Measurements from ENCODE around the gene ZNF101. TPM values are rescaled to one million over a fixed set of nuclear protein-coding genes. Genes with fewer than 3 reads are reported as not detected.

ZNF101 gene
- total and polyA plus RNA-seq, 5 donors: 3.1 to 5.9 (median 4.3) TPM

DNA sequence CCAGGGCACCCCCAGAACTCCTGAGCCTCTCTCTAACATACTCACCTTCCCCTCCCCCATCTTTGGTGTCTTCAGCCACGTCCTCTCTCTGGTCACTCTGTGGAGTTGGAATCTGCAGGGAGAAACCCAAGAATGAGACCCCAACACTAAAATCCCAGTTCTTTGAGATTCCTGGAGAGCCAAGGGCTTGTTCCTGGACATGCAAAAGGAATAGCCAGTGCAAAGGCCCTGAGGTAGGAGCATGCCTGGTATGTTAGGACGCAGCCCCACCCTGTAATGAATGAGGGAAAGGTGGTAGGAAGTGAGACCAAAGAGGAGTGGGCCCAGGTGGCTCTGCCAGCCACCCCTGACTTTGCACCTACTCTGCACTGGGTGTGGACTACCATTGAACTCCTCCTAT lies 38.2 kb upstream of the ZNF101 start:
- intact Hi-C loops (cut with DNase I): no loop called here
- no peak overlapping the region for H3K4me3 ChIP-seq (ENCODE audit: low read length)
- 97% methylated on average over 2 of the region's 2 CpGs for WGBS
- no peaks in the 10 kb centered on the region for H3K9me3 ChIP-seq (ENCODE audit: control insufficient read depth, low read length)
- no peak for ATAC-seq
- DNase-seq: no peak
- H3K27ac ChIP-seq (ENCODE audit: low read length): no peak overlapping the region
- no peaks in the 10 kb centered on the region for H3K27me3 ChIP-seq (ENCODE audit: control insufficient read depth, insufficient read depth)
- H3K4me1 ChIP-seq (ENCODE audit: control insufficient read depth, insufficient read depth, low read length): no peaks in the 10 kb centered on the region

DNA sequence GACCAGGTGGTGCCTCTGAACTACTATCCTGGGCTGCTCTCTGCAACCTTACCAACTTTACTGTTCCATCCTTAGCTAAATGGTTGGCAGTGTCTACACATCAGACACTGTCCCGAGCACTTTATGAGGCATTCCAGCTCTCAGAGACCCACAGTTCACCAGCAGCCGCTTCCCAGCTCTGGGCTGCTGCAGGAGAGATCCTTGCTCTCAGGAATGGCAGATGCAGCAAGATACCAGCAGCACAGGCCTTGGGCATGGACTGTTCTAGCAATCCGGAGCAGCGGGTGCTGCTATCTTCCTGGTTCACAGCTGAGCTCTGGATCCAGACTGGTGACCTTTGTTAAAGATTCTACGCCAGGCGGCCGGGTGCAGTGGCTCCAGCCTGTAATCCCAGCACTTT lies 37.3 kb upstream of the ZNF101 start:
- Histone ChIP-seq H3K4me3 (ENCODE audit: low read length) (no peak overlapping the region), H3K9me3 (ENCODE audit: control insufficient read depth, low read length) (no peaks in the 10 kb centered on the region), H3K4me1 (ENCODE audit: control insufficient read depth, insufficient read depth, low read length) (no peaks in the 10 kb centered on the region), H3K27me3 (ENCODE audit: control insufficient read depth, insufficient read depth) (no peaks in the 10 kb centered on the region), H3K27ac (ENCODE audit: low read length) (no peak overlapping the region)
- intact Hi-C loops (cut with DNase I): no loop called here
- DNase-seq: peak in 1 of 3 donors; percentile 19
- 88% methylated on average over 7 of the region's 7 CpGs for WGBS
- ATAC-seq: no peak

DNA sequence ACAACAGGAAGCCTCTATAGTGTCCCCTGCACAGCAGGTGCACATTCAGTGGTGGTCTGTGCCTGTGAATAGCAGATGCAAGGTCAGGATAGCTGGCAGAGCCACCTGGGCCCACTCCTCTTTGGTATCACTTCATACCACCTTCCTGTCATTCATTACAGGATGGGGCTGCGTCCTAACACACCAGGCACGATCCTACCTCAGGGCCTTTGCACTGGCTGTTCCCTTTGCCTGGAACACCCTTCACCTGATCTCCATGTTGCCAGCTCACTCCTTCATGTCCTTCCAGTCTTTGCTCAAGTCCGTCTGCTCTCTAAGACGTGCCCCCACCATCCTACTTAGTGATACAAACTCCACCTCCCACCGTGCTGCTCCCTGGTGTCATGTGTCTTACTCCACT lies 36.0 kb upstream of the ZNF101 start:
- Histone ChIP-seq H3K4me1 (ENCODE audit: control insufficient read depth, insufficient read depth, low read length) (no peaks in the 10 kb centered on the region), H3K4me3 (ENCODE audit: low read length) (no peak overlapping the region), H3K27ac (ENCODE audit: low read length) (no peak overlapping the region), H3K27me3 (ENCODE audit: control insufficient read depth, insufficient read depth) (no peaks in the 10 kb centered on the region), H3K9me3 (ENCODE audit: control insufficient read depth, low read length) (no peaks in the 10 kb centered on the region)
- WGBS: 89% methylated on average over 5 of the region's 5 CpGs
- intact Hi-C loops (cut with DNase I): no loop called here
- ATAC-seq (no peak), DNase-seq (no peak)

DNA sequence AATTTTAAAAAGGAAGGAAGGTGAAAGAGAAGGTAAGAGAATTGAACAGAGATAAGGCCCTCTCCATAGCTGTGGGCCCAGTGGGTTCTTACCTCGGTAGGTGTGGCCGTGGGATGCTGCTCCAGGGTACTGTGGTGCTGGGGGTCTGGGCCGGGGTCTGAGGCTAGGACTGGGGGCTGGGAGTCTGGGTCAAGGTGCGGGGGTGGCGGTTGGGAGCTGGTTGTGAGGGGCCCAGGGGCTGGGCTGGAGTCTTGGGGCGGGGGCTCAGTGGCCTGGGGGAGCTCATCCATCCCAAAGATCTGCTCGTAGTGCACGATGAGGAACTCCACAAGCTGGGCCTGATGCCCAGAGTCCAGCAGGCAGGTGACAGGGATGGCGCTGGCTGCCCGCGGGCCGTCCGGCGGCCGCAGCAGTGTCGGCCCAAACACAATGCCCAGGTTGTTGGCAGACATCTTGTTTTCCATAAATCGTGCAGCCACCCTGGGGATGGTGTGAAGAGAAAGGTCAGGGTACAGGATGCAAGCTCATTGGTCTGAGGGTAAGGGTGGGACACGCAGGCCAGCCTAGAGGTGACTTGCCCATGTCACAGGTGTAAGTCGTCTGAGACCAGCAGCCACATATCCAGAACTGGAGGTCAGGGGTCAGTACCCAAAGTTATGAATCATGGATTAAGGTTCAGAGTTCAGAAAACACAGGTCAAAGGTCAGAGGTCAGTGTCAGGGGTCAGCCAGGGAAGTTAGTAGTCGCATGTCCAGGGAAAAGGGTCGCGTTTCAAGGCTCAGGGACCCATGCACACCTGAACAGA lies 34.7 kb upstream of the ZNF101 start:
- Histone ChIP-seq H3K9me3 (ENCODE audit: control insufficient read depth, low read length) (no peaks in the 10 kb centered on the region), H3K4me1 (ENCODE audit: control insufficient read depth, insufficient read depth, low read length) (no peaks in the 10 kb centered on the region), H3K4me3 (ENCODE audit: low read length) (no peak overlapping the region), H3K27me3 (ENCODE audit: control insufficient read depth, insufficient read depth) (no peaks in the 10 kb centered on the region), H3K27ac (ENCODE audit: low read length) (no peak overlapping the region)
- DNase-seq (peak in 1 of 3 donors; percentile 28), ATAC-seq (no peak)
- WGBS: 95% methylated on average over 22 of the region's 22 CpGs
- intact Hi-C loops (cut with DNase I): no loop called here

DNA sequence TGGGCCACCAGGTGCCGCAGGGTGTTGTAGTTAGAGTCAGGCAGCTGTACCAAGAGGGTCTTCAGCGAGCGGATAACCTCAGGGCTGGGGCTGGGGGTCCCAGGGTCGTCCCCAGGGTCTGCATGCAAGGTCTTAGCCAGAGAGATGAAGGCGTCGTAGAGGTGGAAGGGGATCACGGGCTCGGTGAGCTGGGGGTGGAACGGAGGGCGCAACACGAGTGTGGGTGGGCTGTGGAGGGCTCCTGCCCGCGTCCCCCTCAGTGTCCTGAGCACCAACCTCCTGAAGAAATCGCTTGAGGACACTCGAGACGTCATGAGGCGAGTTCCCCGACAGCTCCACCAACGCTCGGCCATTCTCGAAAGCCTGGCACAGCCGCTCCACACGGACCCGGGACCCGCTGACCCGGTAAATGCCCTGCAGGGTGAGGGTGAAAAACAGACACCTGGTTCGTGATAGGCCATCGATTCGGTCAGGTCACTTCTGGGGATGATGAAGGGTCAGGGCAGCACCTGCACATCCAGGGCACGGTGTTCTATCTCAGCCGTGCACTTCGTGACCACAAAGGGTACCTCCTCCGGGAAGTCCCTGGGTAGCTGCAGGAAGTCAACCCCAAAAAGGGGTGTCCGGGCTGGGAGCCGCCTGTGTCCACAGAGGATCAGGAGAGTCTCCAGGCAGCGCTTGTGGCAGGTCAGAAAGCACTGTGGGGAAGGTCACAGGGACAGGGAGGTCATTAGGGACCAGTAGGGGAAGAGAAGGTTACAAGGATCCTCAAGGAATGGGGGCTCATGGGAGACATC lies 33.9 kb upstream of the ZNF101 start:
- Histone ChIP-seq H3K9me3 (ENCODE audit: control insufficient read depth, low read length) (no peaks in the 10 kb centered on the region), H3K4me1 (ENCODE audit: control insufficient read depth, insufficient read depth, low read length) (no peaks in the 10 kb centered on the region), H3K27me3 (ENCODE audit: control insufficient read depth, insufficient read depth) (no peaks in the 10 kb centered on the region), H3K4me3 (ENCODE audit: low read length) (no peak overlapping the region), H3K27ac (ENCODE audit: low read length) (no peak overlapping the region)
- ATAC-seq (no peak), DNase-seq (peak in 2 of 3 donors; percentile 29 to 46)
- WGBS: 96% methylated on average over 36 of the region's 36 CpGs
- intact Hi-C loops (cut with DNase I): loop anchor here in 1 of 4 donors (5.0 kb wide), 1 partner anchor 82 kb away; no protein-coding TSS in a partner anchor

GRCh38 chr19:19635313-19635702 lies 33.3 kb upstream of the ZNF101 start:
- intact Hi-C loops (cut with DNase I): loop anchor here in 1 of 4 donors (5.0 kb wide), 1 partner anchor 83 kb away; no protein-coding TSS in a partner anchor
- Histone ChIP-seq H3K9me3 (ENCODE audit: control insufficient read depth, low read length) (no peaks in the 10 kb centered on the region), H3K27me3 (ENCODE audit: control insufficient read depth, insufficient read depth) (no peaks in the 10 kb centered on the region), H3K4me1 (ENCODE audit: control insufficient read depth, insufficient read depth, low read length) (no peaks in the 10 kb centered on the region), H3K4me3 (ENCODE audit: low read length) (no peak overlapping the region), H3K27ac (ENCODE audit: low read length) (no peak overlapping the region)
- WGBS: 97% methylated on average over 14 of the region's 14 CpGs
- ATAC-seq (no peak), DNase-seq (peak in 1 of 3 donors; percentile 49)

- H3K27me3 ChIP-seq (ENCODE audit: control insufficient read depth, insufficient read depth): no peaks in the 10 kb centered on the region
- DNase-seq (no peak), ATAC-seq (no peak)
- intact Hi-C loops (cut with DNase I): loop anchor here in 1 of 4 donors (5.0 kb wide), 1 partner anchor 84 kb away; no protein-coding TSS in a partner anchor
- H3K27ac ChIP-seq (ENCODE audit: low read length): no peak overlapping the region
- H3K9me3 ChIP-seq (ENCODE audit: control insufficient read depth, low read length): no peaks in the 10 kb centered on the region
- no peaks in the 10 kb centered on the region for H3K4me1 ChIP-seq (ENCODE audit: control insufficient read depth, insufficient read depth, low read length)
- 99% methylated on average over 9 of the region's 9 CpGs for whole genome bisulfite sequencing
- no peak overlapping the region for H3K4me3 ChIP-seq (ENCODE audit: low read length)
Observed at GRCh38 chr19:19636573-19637185, 32.0 kb upstream of the ZNF101 start.

DNA sequence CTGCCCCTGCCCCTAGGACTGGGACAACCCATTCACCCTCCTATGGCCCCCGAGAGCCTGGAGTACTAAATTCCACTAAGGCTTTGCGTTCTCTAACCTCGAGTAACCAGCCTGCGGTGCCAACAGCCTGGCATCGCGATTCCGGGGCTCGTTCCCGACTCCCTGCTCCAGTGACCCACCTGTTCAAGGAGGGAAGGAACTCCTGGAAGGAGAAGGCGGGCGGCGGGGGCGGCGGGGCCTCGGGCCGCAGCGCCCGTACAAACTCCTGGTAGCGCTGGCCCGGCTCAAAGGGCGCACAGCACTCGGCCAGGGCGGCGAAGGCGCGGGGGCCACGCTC lies 31.5 kb upstream of the ZNF101 start:
- no peak overlapping the region for H3K4me3 ChIP-seq (ENCODE audit: low read length)
- no peaks in the 10 kb centered on the region for H3K9me3 ChIP-seq (ENCODE audit: control insufficient read depth, low read length)
- no peak overlapping the region for H3K27ac ChIP-seq (ENCODE audit: low read length)
- no peaks in the 10 kb centered on the region for H3K27me3 ChIP-seq (ENCODE audit: control insufficient read depth, insufficient read depth)
- DNase-seq (no peak), ATAC-seq (no peak)
- no peaks in the 10 kb centered on the region for H3K4me1 ChIP-seq (ENCODE audit: control insufficient read depth, insufficient read depth, low read length)
- intact Hi-C loops (cut with DNase I): loop anchor here in 1 of 4 donors (5.0 kb wide), 1 partner anchor 85 kb away; no protein-coding TSS in a partner anchor
- WGBS: 77% methylated on average over 27 of the region's 27 CpGs

DNA sequence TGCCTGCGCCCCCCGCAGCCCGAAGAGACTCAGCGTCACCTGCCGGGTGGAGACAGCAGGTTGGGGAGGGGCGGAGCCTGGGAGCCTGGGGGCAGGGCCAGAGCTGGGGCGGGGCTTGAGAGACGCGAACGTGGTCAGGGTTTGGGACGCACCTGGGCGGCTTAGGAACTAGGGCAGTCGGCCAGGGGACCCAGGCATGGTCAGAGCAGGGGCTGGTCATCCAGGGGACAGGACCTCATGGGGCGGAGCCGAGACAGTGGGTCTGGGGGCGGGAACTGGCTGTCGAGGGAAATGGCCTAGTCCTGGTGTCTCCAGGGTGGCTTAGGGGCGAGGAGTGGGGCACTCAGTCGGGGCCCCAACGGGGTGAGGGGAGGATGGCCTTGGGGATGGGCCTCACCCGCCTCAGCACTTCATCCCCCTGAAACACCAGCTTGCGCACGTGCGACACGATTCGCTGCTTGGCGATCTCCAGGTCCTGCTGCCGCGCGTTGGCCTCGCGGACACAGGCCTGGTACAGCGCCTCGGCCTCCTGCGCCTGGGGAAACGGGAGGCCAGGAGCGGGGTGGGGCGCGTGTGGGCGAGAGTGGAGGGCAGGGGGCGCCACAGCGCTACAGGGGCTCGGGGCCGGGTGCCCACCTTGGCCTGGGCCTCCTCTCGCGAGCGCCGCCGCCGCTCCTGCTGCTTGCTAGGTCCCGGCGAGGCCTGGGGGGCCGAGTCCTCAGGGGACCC lies 31.0 kb upstream of the ZNF101 start:
- DNase-seq (peak in 1 of 3 donors; percentile 61), ATAC-seq (no peak)
- Histone ChIP-seq H3K4me1 (ENCODE audit: control insufficient read depth, insufficient read depth, low read length) (no peaks in the 10 kb centered on the region), H3K27ac (ENCODE audit: low read length) (no peak overlapping the region), H3K27me3 (ENCODE audit: control insufficient read depth, insufficient read depth) (no peaks in the 10 kb centered on the region), H3K9me3 (ENCODE audit: control insufficient read depth, low read length) (no peaks in the 10 kb centered on the region), H3K4me3 (ENCODE audit: low read length) (no peak overlapping the region)
- 69% methylated on average over 53 of the region's 53 CpGs for WGBS
- intact Hi-C loops (cut with DNase I): loop anchor here in 1 of 4 donors (5.0 kb wide), 1 partner anchor 85 kb away; no protein-coding TSS in a partner anchor

DNA sequence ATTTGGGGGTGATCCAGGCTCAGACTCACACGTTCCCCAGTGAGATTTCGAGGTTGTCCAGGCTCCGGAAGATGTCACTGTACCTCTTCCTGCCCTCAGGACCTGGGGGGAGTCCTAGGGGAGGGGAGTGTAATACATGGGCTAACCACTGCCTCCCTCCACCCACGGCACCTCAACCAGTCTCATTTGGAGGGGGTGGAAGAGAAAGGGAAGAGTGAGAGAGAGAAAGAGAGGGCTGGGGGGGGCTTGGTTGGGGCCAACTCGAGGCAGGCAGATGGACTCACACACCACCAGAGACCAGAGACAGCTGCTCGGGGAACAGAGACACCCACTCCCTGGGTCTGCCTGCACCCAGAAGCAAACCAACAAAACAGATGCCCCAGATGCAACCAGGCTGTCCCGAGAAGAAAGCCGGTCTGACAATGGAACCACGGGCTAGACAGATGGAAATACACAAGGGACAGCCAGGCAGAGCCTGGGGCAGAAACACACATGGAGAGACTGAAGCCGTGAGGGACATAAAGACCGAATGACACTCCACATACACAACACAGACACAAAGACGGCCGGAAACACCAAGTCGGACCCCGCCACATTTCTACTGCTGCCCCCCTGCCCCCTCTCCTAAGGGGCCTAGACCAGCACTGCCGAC lies 26.0 kb upstream of the ZNF101 start:
- Histone ChIP-seq H3K9me3 (ENCODE audit: control insufficient read depth, low read length) (no peaks in the 10 kb centered on the region), H3K4me3 (ENCODE audit: low read length) (peak overlapping the region; percentile 67), H3K4me1 (ENCODE audit: control insufficient read depth, insufficient read depth, low read length) (peaks cover 2% of the 10 kb centered on the region), H3K27ac (ENCODE audit: low read length) (no peak overlapping the region), H3K27me3 (ENCODE audit: control insufficient read depth, insufficient read depth) (no peaks in the 10 kb centered on the region)
- peak in 1 of 2 donors; percentile 3 for ATAC-seq
- peak in 1 of 3 donors; percentile 40 for DNase-seq
- WGBS: 20% methylated on average over 16 of the region's 16 CpGs
- intact Hi-C loops (cut with DNase I): loop anchor here in 3 of 4 donors (2.0 to 10.0 kb wide), 2 partner anchors 108 to 110 kb away; partner anchors contain the start of gene CILP2 (in 1 of the 3)

Data from right cardiac atrium (tissue), 5 donors.